Keratinocyte (primary cell): Measurements from ENCODE around the gene PRKAR1A.

Experiments
- CTCF ChIP-seq, 3 experiments: IDR thresholded peaks in 1 of 3; conservative IDR thresholded peaks in 1 of 3; optimal IDR thresholded peaks in 1 of 3; 2 replicates in 2 of 3; 3 replicates in 1 of 3; pipeline versions ENCODE3 to v1.5.1; 2011; ENCODE audit warnings: low read length in 3 of 3, mild to moderate bottlenecking in 3 of 3, moderate library complexity in 2 of 3, control low read depth in 1 of 3, inconsistent platforms in 1 of 3; ENCODE audit not compliant: insufficient read depth in 2 of 3; ENCODE audit errors: extremely low read depth in 1 of 3
- EZH2 ChIP-seq: IDR thresholded peaks from one replicate; pipeline ENCODE4 v1.6.1; 2012; ENCODE audit warnings: inconsistent platforms, mild to moderate bottlenecking, low read length, moderate library complexity

- TF ChIP-seq CTCF (optimal IDR thresholded peaks at IDR 0.05 in 1 of 3, IDR thresholded peaks at IDR 0.05 in 1 of 3, conservative IDR thresholded peaks at IDR 0.05 in 1 of 3; ENCODE audit: extremely low read depth in 1 of 3, insufficient read depth in 2 of 3, low read length in 3 of 3) (no peak), EZH2 (no peak)
Observed at GRCh38 chr17:68489919-68490318, 22.3 kb upstream of the PRKAR1A start.
